ENCODE data around the gene JARID2. TPM values are rescaled to one million over a fixed set of nuclear protein-coding genes. Genes with fewer than 3 reads are reported as not detected.

Gene JARID2
- total and polyA plus RNA-seq, 9 of the 15 experiments (the other 6 are each of a cell fraction or from before 2014, with no cell fraction given), result 5.0 to 29.0 (median 15.6) TPM

DNA sequence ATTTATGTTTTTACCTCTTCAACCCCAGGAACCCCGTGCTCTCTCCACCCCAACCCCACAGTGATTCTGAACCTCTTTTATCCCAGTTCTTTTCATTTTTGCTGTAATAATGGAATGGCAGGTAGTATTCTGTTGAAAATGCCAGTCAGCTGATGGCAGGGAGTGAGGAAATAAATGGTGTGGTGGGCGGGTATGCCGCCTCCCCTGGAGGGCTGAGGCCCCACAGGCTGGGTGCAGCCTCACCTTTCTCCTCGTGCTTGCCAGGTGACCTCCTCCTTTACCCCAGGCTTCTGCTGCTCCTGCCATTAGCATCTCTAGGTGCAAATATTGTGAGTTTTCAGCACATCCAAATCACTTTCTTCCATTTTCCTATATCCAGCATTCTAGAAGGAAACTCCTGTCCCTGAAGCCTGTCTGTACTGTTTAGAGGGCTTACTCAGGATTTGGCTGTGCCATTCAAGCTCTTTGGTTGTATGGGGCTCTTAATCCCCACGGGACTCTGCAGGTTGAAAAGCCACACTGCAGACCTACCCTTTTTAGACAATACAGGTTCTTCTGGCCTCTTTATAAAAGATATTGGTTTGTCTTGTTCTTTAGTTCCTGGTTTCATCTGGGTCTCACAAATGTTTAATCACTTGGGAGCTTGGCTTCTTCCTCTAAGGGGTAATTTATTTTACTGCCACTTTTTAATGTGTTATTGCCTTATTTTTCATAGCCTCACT, 201.8 kb downstream of the JARID2 start:
- ChIA-PET CTCF (ENCODE audit: low intra/inter-chr PET ratio) (no interaction called here), POLR2A (no interaction called here)
- BruUV-seq (replicated peaks), result no TSS peak
- no peaks in the 10 kb centered on the region; a peak in 1 of 5 replicates for H3K4me1 ChIP-seq (replicated peaks in 1 of 2; ENCODE audit: control insufficient read depth in 2 of 2, insufficient read depth in 2 of 2, low read length in 2 of 2)
- no peaks in the 10 kb centered on the region for H3K27me3 ChIP-seq (ENCODE audit: control insufficient read depth in 2 of 2, insufficient read depth in 2 of 2, low read length in 2 of 2)
- H3K4me2 ChIP-seq (ENCODE audit: insufficient read depth, low read length), result no peak overlapping the region
- no peak for FAIRE-seq
- no peak overlapping the region for H2AFZ ChIP-seq (ENCODE audit: low read depth, low read length)
- H4K20me1 ChIP-seq (replicated peaks; ENCODE audit: control insufficient read depth, insufficient read depth, low read length), result 0 out of 2 replicates have a peak, but pooled peaks cover 21% of the 10 kb centered on the region
- no peaks in the 10 kb centered on the region for H3K9me3 ChIP-seq (replicated peaks; ENCODE audit: control insufficient read depth, insufficient read depth, low read depth, low read length)
- TF ChIP-seq KLF13 (tag; IDR thresholded peaks at IDR 0.05; ENCODE audit: borderline replicate concordance, low read depth), result no peak
- TF ChIP-seq, protein P1, sequence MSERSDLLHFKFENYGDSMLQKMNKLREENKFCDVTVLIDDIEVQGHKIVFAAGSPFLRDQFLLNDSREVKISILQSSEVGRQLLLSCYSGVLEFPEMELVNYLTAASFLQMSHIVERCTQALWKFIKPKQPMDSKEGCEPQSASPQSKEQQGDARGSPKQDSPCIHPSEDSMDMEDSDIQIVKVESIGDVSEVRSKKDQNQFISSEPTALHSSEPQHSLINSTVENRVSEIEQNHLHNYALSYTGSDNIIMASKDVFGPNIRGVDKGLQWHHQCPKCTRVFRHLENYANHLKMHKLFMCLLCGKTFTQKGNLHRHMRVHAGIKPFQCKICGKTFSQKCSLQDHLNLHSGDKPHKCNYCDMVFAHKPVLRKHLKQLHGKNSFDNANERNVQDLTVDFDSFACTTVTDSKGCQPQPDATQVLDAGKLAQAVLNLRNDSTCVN (CRISPR knock-in tag; IDR thresholded peaks at IDR 0.05), result no peak
- no peak for TF ChIP-seq TAL1 (IDR thresholded peaks at IDR 0.05)
- TF ChIP-seq RFX7 (CRISPR knock-in tag; IDR thresholded peaks at IDR 0.05), result no peak
- TF ChIP-seq YBX1 (IDR thresholded peaks at IDR 0.05), result no peak
- no peak for TF ChIP-seq FOS (IDR thresholded peaks at IDR 0.05; ENCODE audit: extremely low read depth, insufficient read length)
- TF ChIP-seq ZBTB49 (CRISPR knock-in tag; IDR thresholded peaks at IDR 0.05; ENCODE audit: borderline replicate concordance), result no peak
- TF ChIP-seq SIX5 (IDR thresholded peaks at IDR 0.05; ENCODE audit: borderline replicate concordance in 1 of 2, insufficient read depth in 1 of 2, low read depth in 1 of 2, low read length in 2 of 2), result no peak
- TF ChIP-seq ZNF431 (CRISPR knock-in tag; IDR thresholded peaks at IDR 0.05), result no peak
- TF ChIP-seq TCF7L2 (IDR thresholded peaks at IDR 0.05; ENCODE audit: low read depth, low read length), result no peak
- no peak for TF ChIP-seq GTF2A2 (tag; IDR thresholded peaks at IDR 0.05)
- H3K27ac ChIP-seq (ENCODE audit: extremely low read depth, low read depth, low read length), result no peak overlapping the region
- H3K9ac ChIP-seq (ENCODE audit: insufficient read depth in 1 of 2, low read depth in 2 of 2, low read length in 2 of 2), result peak overlapping the region in 1 of 2 experiments; percentile 44; a peak in 1 of 4 replicates
- peaks cover 67% of the 10 kb centered on the region for H3K79me2 ChIP-seq (ENCODE audit: control insufficient read depth, insufficient read depth, low read length)
- H3K36me3 ChIP-seq (ENCODE audit: control insufficient read depth, insufficient read depth, low read length), result peaks cover 12% of the 10 kb centered on the region
- intact Hi-C loops (cut with micrococcal nuclease) (loop anchor here (10.0 kb wide), 1 partner anchor 123 kb away; no protein-coding TSS in a partner anchor), in situ Hi-C loops (cut with MboI) (no loop called here)
- H3K9me1 ChIP-seq (ENCODE audit: control insufficient read depth, insufficient read depth, low read length), result no peaks in the 10 kb centered on the region
- DNase-seq (ENCODE audit: extremely low read depth in 1 of 4, low spot score in 3 of 4), result no peak
- H3K4me3 ChIP-seq, result no peak overlapping the region
- 62% methylated on average over 3 of the region's 5 CpGs for WGBS (ENCODE audit: insufficient coverage, low coverage, missing lambda C conversion rate)
- ATAC-seq, result no peak

Measured in K562 (cell line).